GM19035 (cell line): ENCODE measurements around the gene HIVEP3.

Experiments
- ATAC-seq: cut with Tn5 transposase; IDR thresholded peaks from one replicate; pipeline ENCODE4 v1.9.1; 2021; ENCODE audit not compliant: unreplicated experiment

Gene HIVEP3

GRCh38 chr1:41510531-41511238 is 408.0 kb downstream of the HIVEP3 start:
- ATAC-seq, result no peak

GRCh38 chr1:41509270-41509671 is 409.5 kb downstream of the HIVEP3 start:
- no peak for ATAC-seq

GRCh38 chr1:41508290-41508689 is 410.4 kb downstream of the HIVEP3 start:
- no peak for ATAC-seq

DNA sequence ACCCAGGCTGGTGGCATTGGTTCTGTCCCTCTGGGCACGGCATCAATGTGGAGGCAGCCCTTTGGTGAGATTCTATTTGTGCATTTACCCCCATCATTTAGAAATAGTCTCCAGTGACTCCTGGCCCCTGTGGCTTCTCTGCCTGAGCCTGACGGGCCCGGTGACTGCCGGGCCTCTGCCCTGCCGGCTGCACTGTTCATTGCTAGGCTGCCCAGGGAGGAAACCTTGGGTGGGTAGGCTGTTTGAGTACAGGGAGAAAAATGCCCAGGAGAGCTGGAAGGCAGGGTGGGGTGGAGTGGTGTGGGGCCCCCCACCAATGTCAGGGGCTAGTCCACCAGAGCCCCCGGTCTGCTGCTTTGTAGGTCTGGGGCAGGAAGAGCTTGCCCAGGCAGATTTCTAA is 410.9 kb downstream of the HIVEP3 start:
- no peak for ATAC-seq

- no peak for ATAC-seq
Observed at GRCh38 chr1:41507110-41507720, 411.5 kb downstream of the HIVEP3 start.

- ATAC-seq, result no peak
Observed at GRCh38 chr1:41504114-41505035, 414.3 kb downstream of the HIVEP3 start.

GRCh38 chr1:41503538-41504113 is 415.1 kb downstream of the HIVEP3 start:
- ATAC-seq, result no peak

GRCh38 chr1:41502912-41503311 is 415.8 kb downstream of the HIVEP3 start:
- ATAC-seq, result no peak

DNA sequence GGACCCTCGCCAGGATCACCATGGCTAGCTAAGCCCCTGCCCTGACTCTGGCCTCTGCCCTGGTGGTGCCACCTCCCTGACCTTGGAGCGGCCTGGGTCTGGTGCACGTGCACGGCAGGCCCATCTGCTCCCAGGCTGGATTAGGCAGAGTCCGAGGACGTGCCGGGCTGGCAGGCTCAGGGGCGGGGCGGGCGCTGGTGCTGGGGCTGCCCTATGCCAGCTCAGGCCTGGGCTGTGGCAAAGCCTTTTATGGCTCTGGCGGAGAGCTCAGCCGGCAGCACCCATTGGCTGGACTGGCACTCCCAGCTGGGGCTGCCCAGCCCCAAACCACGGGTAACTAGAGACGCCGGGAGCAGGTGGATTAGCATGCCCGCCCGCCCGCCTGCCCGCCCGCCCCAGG is 417.1 kb downstream of the HIVEP3 start:
- ATAC-seq, result no peak

DNA sequence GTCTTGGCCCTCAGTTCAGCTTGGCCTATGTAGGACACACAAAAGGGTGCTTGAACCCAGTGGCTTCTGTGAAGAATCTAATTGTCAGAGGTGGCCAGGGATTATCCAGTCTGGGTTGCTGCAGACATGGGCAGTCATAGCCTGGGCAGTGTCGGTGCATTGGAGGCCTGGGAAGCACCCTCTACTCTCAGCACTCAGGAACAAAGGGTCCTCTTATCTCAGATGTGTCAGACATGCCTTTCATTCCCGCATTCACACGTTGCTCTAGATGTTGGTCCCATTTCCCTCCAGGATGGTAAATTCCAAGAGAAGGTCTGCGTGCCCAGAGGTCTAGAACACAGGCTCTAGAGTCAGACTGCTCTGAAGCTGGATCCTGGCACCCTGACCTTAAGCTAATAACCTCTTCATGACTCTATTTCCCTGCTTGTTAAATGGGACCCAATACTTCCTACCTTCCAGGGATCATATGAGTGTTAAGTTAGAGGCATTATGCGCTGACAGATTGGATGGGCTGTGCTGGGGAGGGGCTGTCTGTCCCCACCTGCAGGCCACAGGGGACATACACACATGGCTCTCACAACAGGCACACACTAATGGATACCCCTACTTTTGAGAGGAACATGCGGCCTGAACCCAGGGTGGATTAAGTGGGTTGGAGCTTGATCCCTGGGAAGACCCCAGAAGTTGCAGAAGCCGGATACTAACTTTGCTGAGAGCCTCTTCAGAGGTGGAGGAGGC is 417.8 kb downstream of the HIVEP3 start:
- no peak for ATAC-seq

GRCh38 chr1:41500378-41500777 is 418.3 kb downstream of the HIVEP3 start:
- no peak for ATAC-seq

DNA sequence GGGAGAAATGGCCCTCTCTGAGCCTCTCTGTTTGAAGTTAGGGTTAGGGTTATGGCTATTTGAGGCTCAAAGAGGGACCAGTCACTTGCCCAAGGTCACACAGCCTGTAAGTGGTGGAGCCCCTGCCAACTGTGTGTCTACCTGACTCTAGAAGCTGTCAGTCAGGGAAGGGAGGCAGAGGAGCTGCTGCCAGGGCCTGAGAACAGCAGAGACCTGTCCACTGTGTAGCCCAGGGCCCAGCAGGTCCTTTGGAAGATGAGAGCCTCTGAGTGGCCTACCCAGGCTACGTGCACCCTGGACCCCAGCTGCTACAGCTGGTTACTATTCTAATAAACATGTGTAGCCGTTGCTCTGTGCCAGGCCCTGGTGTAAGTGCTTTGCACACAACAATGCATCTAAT is 419.1 kb downstream of the HIVEP3 start:
- no peak for ATAC-seq

- ATAC-seq, result no peak
Observed at GRCh38 chr1:41498804-41499203, 419.9 kb downstream of the HIVEP3 start.

- ATAC-seq, result no peak
Observed at GRCh38 chr1:41498391-41498790, 420.3 kb downstream of the HIVEP3 start.

DNA sequence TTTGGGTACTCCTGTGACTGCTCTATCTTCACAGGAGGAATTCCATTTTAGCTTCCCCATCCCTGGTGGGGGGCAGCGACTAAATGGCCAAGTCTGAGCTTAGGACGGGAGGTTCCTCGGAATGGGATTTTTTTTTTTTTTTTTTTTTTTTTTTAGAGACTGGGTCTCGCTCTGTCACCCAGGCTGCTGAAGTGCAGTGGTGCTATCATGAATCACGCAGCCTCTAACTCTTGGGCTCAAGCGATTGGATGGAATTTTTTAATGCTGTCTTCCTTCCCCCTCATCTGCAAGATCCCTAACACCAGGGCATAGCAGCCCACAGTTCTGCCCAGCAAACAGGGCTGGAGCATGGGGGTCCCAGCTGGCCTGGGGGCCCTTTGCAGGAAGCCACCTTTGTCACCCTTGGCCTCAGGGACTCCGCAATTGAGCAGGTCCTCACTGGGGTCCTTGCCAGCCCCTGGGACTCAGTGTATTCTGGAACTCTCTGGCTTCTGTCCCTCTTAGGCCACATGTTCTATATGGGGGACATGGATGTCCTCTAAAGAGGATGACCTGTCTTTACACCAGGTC is 421.2 kb downstream of the HIVEP3 start:
- no peak for ATAC-seq

DNA sequence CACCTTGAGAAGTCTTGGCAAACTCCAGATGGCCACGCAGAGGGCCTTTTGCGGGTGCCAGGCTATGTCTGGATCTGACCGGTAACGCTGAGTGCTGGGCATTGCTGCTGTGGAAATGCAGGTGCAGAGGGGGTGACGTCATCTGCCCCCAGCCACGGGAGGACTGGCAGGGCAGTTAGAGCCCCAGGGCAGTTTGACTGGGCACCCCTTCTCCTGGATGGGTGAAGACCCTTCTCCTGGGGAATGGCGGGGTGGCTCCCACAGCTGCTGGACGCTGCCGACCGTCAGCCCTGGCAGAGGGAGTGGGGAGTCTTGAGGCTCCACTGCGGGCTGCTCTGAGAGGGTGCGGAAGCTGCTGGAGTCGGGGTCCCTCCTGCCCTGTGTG is 421.7 kb downstream of the HIVEP3 start:
- ATAC-seq, result no peak

GRCh38 chr1:41496080-41497055 is 422.4 kb downstream of the HIVEP3 start:
- no peak for ATAC-seq

DNA sequence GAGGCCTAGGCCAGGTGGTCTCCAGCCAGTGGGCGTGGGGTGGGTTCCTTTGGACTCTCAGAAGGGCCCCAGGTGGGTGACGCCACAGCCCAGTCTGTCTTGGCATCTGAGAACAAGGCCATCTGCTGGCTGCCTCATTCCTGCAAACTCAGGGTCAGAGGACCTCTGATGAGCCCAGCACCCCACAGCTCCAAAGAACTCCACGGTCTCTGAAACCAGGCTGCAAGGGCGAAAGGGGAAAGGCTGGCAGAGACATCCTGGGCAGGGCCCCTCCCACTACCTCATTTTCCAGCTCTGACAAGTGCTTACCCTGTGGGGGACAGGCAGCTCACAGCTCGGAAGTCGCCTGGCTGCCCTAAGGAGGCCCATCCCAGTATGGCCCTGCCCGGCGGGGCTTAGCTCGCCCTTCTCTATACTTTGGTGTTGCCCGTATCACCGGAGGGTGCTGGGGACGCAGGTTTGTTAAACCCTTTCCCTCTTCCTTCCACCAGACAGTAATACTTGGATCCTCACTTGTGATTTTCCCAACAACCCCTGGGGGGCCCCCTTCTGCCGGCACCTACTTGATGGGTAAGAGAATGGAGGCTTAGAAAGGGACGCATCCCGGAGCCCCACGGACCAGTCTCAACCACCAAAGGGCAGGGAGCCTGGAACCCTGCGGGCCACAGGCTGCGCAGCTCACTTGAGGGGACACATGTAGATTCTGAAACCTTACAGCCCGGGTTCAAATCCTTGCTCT is 423.3 kb downstream of the HIVEP3 start:
- ATAC-seq, result no peak
